ENCODE results near the gene ABCA4.

- TF ChIP-seq CTCF (IDR thresholded peaks at IDR 0.05; ENCODE audit: borderline replicate concordance, extremely low read depth, low read length, poor library complexity, severe bottlenecking): no peak
- no peak for TF ChIP-seq EZH2 (IDR thresholded peaks at IDR 0.05; ENCODE audit: borderline replicate concordance, low read depth, low read length, severe bottlenecking)
Measured at GRCh38 chr1:94144836-94145235, 23.9 kb upstream of the ABCA4 start.

All from DND-41 (cell line).